Measurements from ENCODE around the gene WARS2. TPM values are rescaled to one million over a fixed set of nuclear protein-coding genes. Genes with fewer than 3 reads are reported as not detected.

Gene WARS2
- total RNA-seq, 1 donor from 2014 or later, result 9.5 TPM

- TF ChIP-seq, protein P1, sequence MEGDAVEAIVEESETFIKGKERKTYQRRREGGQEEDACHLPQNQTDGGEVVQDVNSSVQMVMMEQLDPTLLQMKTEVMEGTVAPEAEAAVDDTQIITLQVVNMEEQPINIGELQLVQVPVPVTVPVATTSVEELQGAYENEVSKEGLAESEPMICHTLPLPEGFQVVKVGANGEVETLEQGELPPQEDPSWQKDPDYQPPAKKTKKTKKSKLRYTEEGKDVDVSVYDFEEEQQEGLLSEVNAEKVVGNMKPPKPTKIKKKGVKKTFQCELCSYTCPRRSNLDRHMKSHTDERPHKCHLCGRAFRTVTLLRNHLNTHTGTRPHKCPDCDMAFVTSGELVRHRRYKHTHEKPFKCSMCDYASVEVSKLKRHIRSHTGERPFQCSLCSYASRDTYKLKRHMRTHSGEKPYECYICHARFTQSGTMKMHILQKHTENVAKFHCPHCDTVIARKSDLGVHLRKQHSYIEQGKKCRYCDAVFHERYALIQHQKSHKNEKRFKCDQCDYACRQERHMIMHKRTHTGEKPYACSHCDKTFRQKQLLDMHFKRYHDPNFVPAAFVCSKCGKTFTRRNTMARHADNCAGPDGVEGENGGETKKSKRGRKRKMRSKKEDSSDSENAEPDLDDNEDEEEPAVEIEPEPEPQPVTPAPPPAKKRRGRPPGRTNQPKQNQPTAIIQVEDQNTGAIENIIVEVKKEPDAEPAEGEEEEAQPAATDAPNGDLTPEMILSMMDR (IDR thresholded peaks at IDR 0.05; ENCODE audit: borderline replicate concordance), result no peak
- H3K36me3 ChIP-seq, result no peaks in the 10 kb centered on the region
- no peak overlapping the region for H3K4me3 ChIP-seq
- peaks cover 9% of the 10 kb centered on the region for H3K4me1 ChIP-seq
- no peaks in the 10 kb centered on the region for H3K27me3 ChIP-seq (ENCODE audit: low read depth)
- intact Hi-C loops (cut with micrococcal nuclease), result no loop called here
- no peaks in the 10 kb centered on the region for H3K9me3 ChIP-seq (replicated peaks)
- DNase-seq, result no peak
- no peak overlapping the region for H3K27ac ChIP-seq (replicated peaks)
Observed at GRCh38 chr1:119112791-119113190, 27.7 kb downstream of the WARS2 start.

DNA sequence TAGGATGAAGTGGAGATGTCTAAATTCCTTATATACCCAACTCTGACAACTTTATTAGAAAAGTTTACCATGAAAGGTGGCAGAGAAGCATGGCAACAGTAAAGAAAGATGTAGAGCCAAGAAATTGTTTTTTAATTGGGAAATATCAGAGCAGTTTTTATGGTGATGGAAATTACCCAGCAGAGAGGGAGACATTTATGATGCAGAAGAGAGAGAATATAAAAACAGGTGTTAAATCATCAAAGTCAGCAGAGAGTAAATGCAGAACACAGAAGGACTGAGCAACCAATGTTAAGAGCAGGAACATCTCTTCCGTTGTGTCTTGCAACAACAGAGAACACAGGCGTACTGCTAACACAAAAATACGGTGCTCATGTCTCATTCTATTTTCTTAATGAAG is 28.2 kb downstream of the WARS2 start:
- no peak for DNase-seq
- H3K36me3 ChIP-seq, result no peaks in the 10 kb centered on the region
- intact Hi-C loops (cut with micrococcal nuclease), result no loop called here
- TF ChIP-seq, protein P1 (IDR thresholded peaks at IDR 0.05; ENCODE audit: borderline replicate concordance), result no peak
- no peaks in the 10 kb centered on the region for H3K27me3 ChIP-seq (ENCODE audit: low read depth)
- H3K4me3 ChIP-seq, result no peak overlapping the region
- no peak overlapping the region for H3K27ac ChIP-seq (replicated peaks)
- H3K9me3 ChIP-seq (replicated peaks), result no peaks in the 10 kb centered on the region
- H3K4me1 ChIP-seq, result peaks cover 9% of the 10 kb centered on the region

DNA sequence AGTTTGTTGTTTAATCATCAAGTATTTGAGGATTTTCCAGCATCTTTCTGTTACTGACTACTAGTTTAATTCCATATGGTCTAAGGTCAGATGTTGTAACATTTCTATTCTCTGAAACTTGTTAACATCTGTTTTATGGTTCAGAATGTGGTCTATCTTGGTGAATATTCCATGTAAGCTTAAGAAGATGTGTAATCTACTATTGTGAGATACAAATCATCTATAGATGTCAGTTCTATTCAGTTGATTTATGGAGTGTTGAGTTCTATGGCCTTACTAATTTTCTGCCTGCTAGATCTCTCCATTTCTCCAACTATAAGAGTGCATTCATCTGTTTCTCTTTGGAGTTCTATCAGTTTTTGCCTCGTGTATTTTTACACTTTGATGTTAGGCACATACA is 31.5 kb downstream of the WARS2 start:
- Histone ChIP-seq H3K27me3 (ENCODE audit: low read depth) (no peaks in the 10 kb centered on the region), H3K27ac (replicated peaks) (no peak overlapping the region), H3K9me3 (replicated peaks) (no peaks in the 10 kb centered on the region), H3K36me3 (no peaks in the 10 kb centered on the region), H3K4me3 (no peak overlapping the region), H3K4me1 (no peaks in the 10 kb centered on the region)
- no peak for DNase-seq
- intact Hi-C loops (cut with micrococcal nuclease), result no loop called here
- TF ChIP-seq, protein P1 (IDR thresholded peaks at IDR 0.05; ENCODE audit: borderline replicate concordance), result no peak

DNA sequence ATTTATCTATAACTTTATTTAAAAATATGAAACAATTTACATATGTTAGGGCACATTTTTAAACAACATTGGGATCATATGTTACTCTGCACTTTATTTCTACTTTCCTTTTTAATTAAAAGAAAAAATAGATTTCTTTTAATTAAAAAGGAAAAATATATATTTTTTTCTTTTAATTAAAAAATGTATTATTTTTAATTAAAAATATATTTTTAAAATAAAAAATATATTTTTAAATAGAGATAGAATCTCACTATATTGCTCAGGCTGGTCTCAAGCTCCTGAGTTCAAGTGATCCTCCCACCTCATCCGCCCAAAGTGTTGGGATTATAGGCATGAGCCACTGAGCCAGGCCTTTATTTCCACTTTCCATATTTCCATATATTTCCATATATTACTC is 36.7 kb downstream of the WARS2 start:
- intact Hi-C loops (cut with micrococcal nuclease), result no loop called here

DNA sequence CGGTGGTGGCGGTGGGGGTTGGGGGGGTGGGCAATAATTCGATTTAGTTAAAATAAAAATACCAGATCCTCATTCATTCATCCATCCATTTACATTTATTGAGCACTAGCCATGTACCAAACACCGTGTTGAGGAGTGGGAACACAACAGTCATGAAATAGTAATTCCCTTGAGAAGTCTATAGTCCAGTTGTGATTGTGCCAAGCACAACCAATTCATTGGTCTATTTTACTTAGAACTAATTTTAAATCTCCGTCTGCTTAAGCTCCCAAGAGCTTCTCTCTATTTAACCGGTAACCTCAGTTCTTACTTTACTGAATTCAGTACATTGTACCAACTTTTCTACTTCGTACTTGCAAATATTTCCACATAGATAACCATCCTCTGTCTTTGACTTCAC is 38.4 kb downstream of the WARS2 start:
- H3K36me3 ChIP-seq, result no peaks in the 10 kb centered on the region
- no peaks in the 10 kb centered on the region for H3K27me3 ChIP-seq (ENCODE audit: low read depth)
- peak overlapping the region; percentile 52 for H3K27ac ChIP-seq (replicated peaks)
- TF ChIP-seq, protein P1 (IDR thresholded peaks at IDR 0.05; ENCODE audit: borderline replicate concordance), result no peak
- H3K4me3 ChIP-seq, result no peak overlapping the region
- H3K4me1 ChIP-seq, result peaks cover 7% of the 10 kb centered on the region
- no peaks in the 10 kb centered on the region for H3K9me3 ChIP-seq (replicated peaks)
- no peak for DNase-seq
- intact Hi-C loops (cut with micrococcal nuclease), result no loop called here

More for the DNA sequence above, 36.7 kb downstream of the WARS2 start:
- Histone ChIP-seq H3K9me3 (replicated peaks) (no peaks in the 10 kb centered on the region), H3K27ac (replicated peaks) (no peak overlapping the region), H3K27me3 (ENCODE audit: low read depth) (no peaks in the 10 kb centered on the region), H3K4me1 (peaks cover 7% of the 10 kb centered on the region), H3K36me3 (no peaks in the 10 kb centered on the region), H3K4me3 (no peak overlapping the region)
- no peak for DNase-seq
- TF ChIP-seq, protein P1 (IDR thresholded peaks at IDR 0.05; ENCODE audit: borderline replicate concordance), result no peak

DNA sequence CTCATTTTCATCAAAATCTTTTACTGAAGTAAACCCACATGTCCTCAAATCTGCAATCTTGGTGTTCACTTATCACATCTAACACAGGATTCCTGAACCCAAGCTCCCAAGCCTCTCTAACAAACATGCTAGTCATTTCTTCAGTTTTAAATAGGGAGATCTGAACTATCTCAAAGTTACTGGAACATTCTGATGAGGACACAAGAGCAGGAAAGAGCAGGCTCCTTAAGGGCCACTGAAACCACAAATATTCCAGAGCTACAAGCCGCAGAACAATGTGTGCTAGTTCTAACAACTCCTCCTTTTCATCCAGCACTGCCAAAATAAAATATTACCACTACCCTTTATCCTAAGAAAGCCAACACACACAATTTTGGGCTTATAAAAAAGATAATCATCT is 38.9 kb downstream of the WARS2 start:
- DNase-seq, result no peak
- H3K4me1 ChIP-seq, result peaks cover 7% of the 10 kb centered on the region
- TF ChIP-seq, protein P1 (IDR thresholded peaks at IDR 0.05; ENCODE audit: borderline replicate concordance), result no peak
- H3K36me3 ChIP-seq, result no peaks in the 10 kb centered on the region
- peak overlapping the region; percentile 52 for H3K27ac ChIP-seq (replicated peaks)
- H3K27me3 ChIP-seq (ENCODE audit: low read depth), result no peaks in the 10 kb centered on the region
- no peak overlapping the region for H3K4me3 ChIP-seq
- no peaks in the 10 kb centered on the region for H3K9me3 ChIP-seq (replicated peaks)
- intact Hi-C loops (cut with micrococcal nuclease), result no loop called here
